IMR-90 (cell line): ENCODE measurements around the gene BTNL8. TPM values are rescaled to one million over a fixed set of nuclear protein-coding genes. Genes with fewer than 3 reads are reported as not detected.

Source experiments
- ATAC-seq: fragments of 200-7000 bp; cut with Tn5 transposase; 2 replicates; pipeline ENCODE4 v1.9.1; 2020; ENCODE audit warnings: low read depth, mild to moderate bottlenecking, moderate library complexity
- BruUV-seq: library from RNA; stranded (reverse); fragments of 400-500 nt; replicated peaks from 2 replicates; lab custom pipeline; 2021; lab: Mats Ljungman, UMichigan
- CTCF ChIA-PET: fragments of 300-600 bp; formaldehyde crosslinking; extraction: SDS; loops from one replicate; lab custom pipeline; 2021; ENCODE audit warnings: antibody characterized with exemption; lab: Yijun Ruan, JAX
- POLR2A ChIA-PET: fragments of 300-600 bp; sonication (Branson Sonifier 250); formaldehyde crosslinking; loops from one replicate; lab custom pipeline; 2022; ENCODE audit warnings: antibody characterized with exemption; ENCODE audit not compliant: unreplicated experiment; lab: Charles Lee
- DNase-seq: peaks from one replicate; pipeline ENCODE4 v3.0.0; 2013
- H2AFZ ChIP-seq: replicated peaks from 2 replicates; pipeline ENCODE3; 2013; ENCODE audit warnings: low read length, mild to moderate bottlenecking; ENCODE audit not compliant: poor library complexity
- H2AK5ac ChIP-seq: 2 replicates; pipeline ENCODE4 v1.6.1; 2013; ENCODE audit warnings: low read depth, low read length, inconsistent platforms
- H2AK9ac ChIP-seq: replicated peaks from 2 replicates; pipeline ENCODE3; 2013; ENCODE audit warnings: mild to moderate bottlenecking, low read depth, low read length, moderate library complexity; ENCODE audit not compliant: poor library complexity
- H2BK120ac ChIP-seq: 2 replicates; pipeline ENCODE4 v1.6.1; 2013; ENCODE audit warnings: low read depth, low read length, inconsistent platforms
- H2BK15ac ChIP-seq: 3 replicates; pipeline ENCODE4 v1.6.1; 2013; ENCODE audit warnings: low read depth, low read length, inconsistent platforms
- H2BK20ac ChIP-seq: 2 replicates; pipeline ENCODE4 v1.6.1; 2013; ENCODE audit warnings: low read depth, mild to moderate bottlenecking, inconsistent platforms, low read length, moderate library complexity
- H2BK5ac ChIP-seq: 2 replicates; pipeline ENCODE4 v1.6.1; 2013; ENCODE audit warnings: mild to moderate bottlenecking, low read depth, low read length, inconsistent platforms; ENCODE audit not compliant: poor library complexity, severe bottlenecking
- H3K14ac ChIP-seq: replicated peaks from 2 replicates; pipeline ENCODE4 v1.6.1; 2013; ENCODE audit warnings: low read depth, low read length, inconsistent platforms
- H3K18ac ChIP-seq: 2 replicates; pipeline ENCODE4 v1.6.1; 2013; ENCODE audit warnings: low read depth, low read length, control low read depth
- H3K23ac ChIP-seq: 2 replicates; pipeline ENCODE4 v1.6.1; 2013; ENCODE audit warnings: low read depth, low read length, inconsistent platforms
- H3K27ac ChIP-seq: 2 replicates; pipeline ENCODE4 v1.5.1; 2013; ENCODE audit warnings: mild to moderate bottlenecking, control low read depth, low read length; ENCODE audit not compliant: insufficient read depth
- H3K27me3 ChIP-seq: 2 replicates; pipeline ENCODE4 v1.6.1; 2013; ENCODE audit warnings: low read length; ENCODE audit not compliant: control insufficient read depth, insufficient read depth
- H3K36me3 ChIP-seq: 2 replicates; pipeline ENCODE4 v1.6.1; 2013; ENCODE audit warnings: low read length, mixed read lengths; ENCODE audit not compliant: control insufficient read depth, insufficient read depth
- H3K4ac ChIP-seq: 2 replicates; pipeline ENCODE4 v1.6.1; 2013; ENCODE audit warnings: low read depth, low read length, inconsistent platforms
- H3K4me1 ChIP-seq: 2 replicates; pipeline ENCODE4 v1.6.1; 2013; ENCODE audit warnings: low read length, mixed read lengths; ENCODE audit not compliant: control insufficient read depth, insufficient read depth
- H3K4me2 ChIP-seq: 2 replicates; pipeline ENCODE4 v1.6.1; 2013; ENCODE audit warnings: low read depth, mild to moderate bottlenecking, control low read depth, low read length, moderate library complexity
- H3K4me3 ChIP-seq: 2 replicates; pipeline ENCODE4 v1.5.1; 2013; ENCODE audit warnings: low read depth, mild to moderate bottlenecking, control low read depth, low read length, moderate library complexity; ENCODE audit not compliant: insufficient read depth
- H3K56ac ChIP-seq: 2 replicates; pipeline ENCODE4 v1.6.1; 2013; ENCODE audit warnings: low read length, inconsistent platforms; ENCODE audit not compliant: insufficient read depth; ENCODE audit errors: extremely low read depth
- H3K79me1 ChIP-seq, 2 experiments: 2 replicates each; pipeline ENCODE4 v1.6.1; 2013; ENCODE audit warnings: low read length in 2 of 2, inconsistent platforms in 1 of 2, low read depth in 1 of 2
- H3K9ac ChIP-seq: 2 replicates; pipeline ENCODE4 v1.6.1; 2013; ENCODE audit warnings: low read depth, low read length, control low read depth
- H3K9me1 ChIP-seq: 2 replicates; pipeline ENCODE4 v1.6.1; 2013; ENCODE audit warnings: low read length, inconsistent platforms; ENCODE audit not compliant: insufficient read depth
- H3K9me3 ChIP-seq: 2 replicates; pipeline ENCODE4 v1.6.1; 2013; ENCODE audit warnings: low read length; ENCODE audit not compliant: control insufficient read depth, insufficient read depth
- H4K20me1 ChIP-seq: 2 replicates; pipeline ENCODE4 v1.6.1; 2013; ENCODE audit warnings: low read length, inconsistent platforms; ENCODE audit not compliant: insufficient read depth
- H4K5ac ChIP-seq: 2 replicates; pipeline ENCODE4 v1.6.1; 2013; ENCODE audit warnings: mild to moderate bottlenecking, low read depth, low read length, control low read depth
- H4K8ac ChIP-seq, 2 experiments: 2 replicates each; pipeline ENCODE4 v1.6.1; 2013; ENCODE audit warnings: low read depth in 2 of 2, low read length in 2 of 2, control low read depth in 1 of 2, inconsistent platforms in 1 of 2
- H4K91ac ChIP-seq: 2 replicates; pipeline ENCODE4 v1.6.1; 2013; ENCODE audit warnings: low read depth, low read length, inconsistent platforms; ENCODE audit not compliant: insufficient read depth
- CHD1 ChIP-seq: IDR thresholded peaks from 2 replicates; pipeline ENCODE4 v1.6.1; 2012; ENCODE audit warnings: low read depth, low read length, improper control_type of control experiment
- SMC3 ChIP-seq: fragments of 150-350 bp; IDR thresholded peaks from 2 replicates; pipeline ENCODE4 v1.6.1; 2016; ENCODE audit warnings: low read depth, mild to moderate bottlenecking, antibody characterized with exemption, low read length, moderate library complexity
- dilution Hi-C: fragments of 300-500 bp; cut with HindIII; formaldehyde crosslinking; loops from one replicate; pipeline ENCODE4 v1.14.3; 2018; ENCODE audit warnings: low sequenced_read_pairs; ENCODE audit not compliant: unreplicated experiment
- in situ Hi-C: fragments of 300-500 bp; cut with MboI; formaldehyde crosslinking; loops from 3 replicates; pipeline ENCODE4 v1.14.3; 2019; ENCODE audit warnings: low sequenced_read_pairs, inconsistent platforms, mixed read lengths
- intact Hi-C: fragments of 100-400 bp; cut with micrococcal nuclease; formaldehyde crosslinking; loops from 2 replicates; pipeline ENCODE4 v1.10.0; 2022
- polyA plus RNA-seq, 3 experiments: library from polyadenylated mRNA; depleted of rRNA; stranded (reverse); fragments of >200 nt; gene quantifications; 2 replicates each; pipeline ENCODE4 v1.2.3, GENCODE V29; 2012; ENCODE audit warnings: low replicate concordance in 1 of 3
- total RNA-seq: library from RNA; depleted of rRNA; stranded (reverse); fragments of >200 nt; gene quantifications from 2 replicates; pipeline ENCODE4 v1.2.3, GENCODE V29; 2012
- TF ChIP-seq, protein P1 (sequence below): fragments of 150-350 bp; IDR thresholded peaks from 2 replicates; pipeline ENCODE4 v1.6.1; 2016; ENCODE audit warnings: low read depth, mild to moderate bottlenecking, low read length, moderate library complexity, borderline replicate concordance
- TF ChIP-seq, protein P2 (sequence below): conservative IDR thresholded peaks from 2 replicates; pipeline ENCODE4 v1.5.1; 2012; ENCODE audit warnings: mild to moderate bottlenecking, low read depth, low read length, improper control_type of control experiment

The BTNL8 gene
- total and polyA plus RNA-seq, 2 of the 4 experiments (the other 2 are of a cell fraction), result not detected

DNA sequence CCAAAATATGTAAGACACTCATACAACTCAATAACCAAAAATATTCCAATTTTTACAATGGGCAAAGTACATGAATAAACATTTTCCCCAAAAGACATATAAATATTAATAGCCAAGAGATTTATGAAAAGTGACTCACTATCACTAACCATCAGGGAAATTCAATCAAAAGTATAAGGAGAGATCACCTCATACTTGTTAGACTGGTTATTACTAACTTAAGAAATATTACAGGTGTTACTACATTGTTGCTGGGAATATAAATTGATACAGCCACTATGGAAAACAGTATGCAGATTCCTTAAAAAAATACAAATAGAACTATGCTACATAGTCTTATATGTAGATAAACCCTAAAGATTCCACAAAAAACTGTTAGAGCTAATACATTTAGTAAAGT is 21.8 kb downstream of the BTNL8 start:
- no peak overlapping the region for H2BK5ac ChIP-seq
- dilution Hi-C loops, result no loop called here

More for the DNA sequence above, 21.8 kb downstream of the BTNL8 start:
- Histone ChIP-seq H4K8ac (no peak overlapping the region), H3K9me3 (peaks cover 10% of the 10 kb centered on the region), H2AK9ac (no peak overlapping the region), H3K27ac (no peak overlapping the region), H4K91ac (no peak overlapping the region), H3K56ac (no peak overlapping the region), H3K36me3 (no peaks in the 10 kb centered on the region), H4K20me1 (no peaks in the 10 kb centered on the region), H3K18ac (no peak overlapping the region), H3K4ac (no peak overlapping the region), H2BK15ac (no peak overlapping the region), H3K14ac (no peak overlapping the region), H3K9ac (no peak overlapping the region), H2AK5ac (no peak overlapping the region), H3K27me3 (no peaks in the 10 kb centered on the region), H2BK120ac (no peak overlapping the region), H3K23ac (no peak overlapping the region), H4K5ac (no peak overlapping the region), H2BK20ac (no peak overlapping the region), H2AFZ (no peak overlapping the region), H3K79me1 (no peaks in the 10 kb centered on the region), H3K4me3 (no peak overlapping the region), H3K4me2 (no peak overlapping the region), H3K4me1 (no peaks in the 10 kb centered on the region), H3K9me1 (no peaks in the 10 kb centered on the region)
- TF ChIP-seq, protein P1, sequence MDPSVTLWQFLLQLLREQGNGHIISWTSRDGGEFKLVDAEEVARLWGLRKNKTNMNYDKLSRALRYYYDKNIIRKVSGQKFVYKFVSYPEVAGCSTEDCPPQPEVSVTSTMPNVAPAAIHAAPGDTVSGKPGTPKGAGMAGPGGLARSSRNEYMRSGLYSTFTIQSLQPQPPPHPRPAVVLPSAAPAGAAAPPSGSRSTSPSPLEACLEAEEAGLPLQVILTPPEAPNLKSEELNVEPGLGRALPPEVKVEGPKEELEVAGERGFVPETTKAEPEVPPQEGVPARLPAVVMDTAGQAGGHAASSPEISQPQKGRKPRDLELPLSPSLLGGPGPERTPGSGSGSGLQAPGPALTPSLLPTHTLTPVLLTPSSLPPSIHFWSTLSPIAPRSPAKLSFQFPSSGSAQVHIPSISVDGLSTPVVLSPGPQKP, result no peak
- TF ChIP-seq CHD1 (no peak), SMC3 (no peak)
- TF ChIP-seq, protein P2, sequence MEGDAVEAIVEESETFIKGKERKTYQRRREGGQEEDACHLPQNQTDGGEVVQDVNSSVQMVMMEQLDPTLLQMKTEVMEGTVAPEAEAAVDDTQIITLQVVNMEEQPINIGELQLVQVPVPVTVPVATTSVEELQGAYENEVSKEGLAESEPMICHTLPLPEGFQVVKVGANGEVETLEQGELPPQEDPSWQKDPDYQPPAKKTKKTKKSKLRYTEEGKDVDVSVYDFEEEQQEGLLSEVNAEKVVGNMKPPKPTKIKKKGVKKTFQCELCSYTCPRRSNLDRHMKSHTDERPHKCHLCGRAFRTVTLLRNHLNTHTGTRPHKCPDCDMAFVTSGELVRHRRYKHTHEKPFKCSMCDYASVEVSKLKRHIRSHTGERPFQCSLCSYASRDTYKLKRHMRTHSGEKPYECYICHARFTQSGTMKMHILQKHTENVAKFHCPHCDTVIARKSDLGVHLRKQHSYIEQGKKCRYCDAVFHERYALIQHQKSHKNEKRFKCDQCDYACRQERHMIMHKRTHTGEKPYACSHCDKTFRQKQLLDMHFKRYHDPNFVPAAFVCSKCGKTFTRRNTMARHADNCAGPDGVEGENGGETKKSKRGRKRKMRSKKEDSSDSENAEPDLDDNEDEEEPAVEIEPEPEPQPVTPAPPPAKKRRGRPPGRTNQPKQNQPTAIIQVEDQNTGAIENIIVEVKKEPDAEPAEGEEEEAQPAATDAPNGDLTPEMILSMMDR, result no peak
- no peak for ATAC-seq
- POLR2A ChIA-PET, result no interaction called here
- intact Hi-C loops (no loop called here), in situ Hi-C loops (no loop called here)
- CTCF ChIA-PET, result no interaction called here
- no TSS peak for BruUV-seq
- no peak for DNase-seq
